Esophagus squamous epithelium (tissue), 4 donors: ENCODE measurements around the gene SNAPC2.

ENCODE experiments used
- CTCF ChIP-seq, 6 experiments: fragments of 450-650 bp in 4 of 6; fragments of 200-600 bp in 2 of 6; sonication (generic) in 2 of 6; IDR thresholded peaks; one replicate each; pipeline ENCODE4 v1.5.1; 2016 to 2019; ENCODE audit warnings: antibody characterized with exemption in 6 of 6, mild to moderate bottlenecking in 4 of 6, moderate library complexity in 4 of 6
- POLR2A ChIP-seq, 4 donors: fragments of 450-650 bp; IDR thresholded peaks; one replicate each; pipeline ENCODE4 v1.6.1; 2017; ENCODE audit warnings: antibody characterized with exemption in 4 of 4, mild to moderate bottlenecking in 4 of 4, moderate library complexity in 3 of 4

GRCh38 chr19:7924241-7924640 lies 4.1 kb downstream of the SNAPC2 start:
- TF ChIP-seq CTCF (IDR thresholded peaks at IDR 0.05): no peak
- no peak for TF ChIP-seq POLR2A (IDR thresholded peaks at IDR 0.05)
